Spleen (tissue), 11 donors: ENCODE results near the gene PALLD. TPM values are rescaled to one million over a fixed set of nuclear protein-coding genes. Genes with fewer than 3 reads are reported as not detected.
A peak's percentile ranks its signal among the peaks of the same experiment; 100 is the strongest.

Source experiments
- DNase-seq: peaks from one replicate; pipeline ENCODE4 v3.0.0-alpha.2; 2020
- H3K27ac ChIP-seq, 8 donors: fragments of 200-600 bp; sonication (generic) in 7 of 8; 1 replicate in 4 of 8; 2 replicates in 4 of 8; pipeline versions ENCODE4 v1.5.0 to v1.8.0; 2016 to 2021; ENCODE audit warnings: inconsistent platforms in 4 of 8, mild to moderate bottlenecking in 4 of 8, moderate library complexity in 1 of 8
- H3K27me3 ChIP-seq, 7 donors: fragments of 200-600 bp; sonication (generic) in 6 of 7; replicated peaks in 1 of 7; 1 replicate in 4 of 7; 2 replicates in 3 of 7; pipeline versions ENCODE4 v1.5.0 to v1.8.0; 2016 to 2021; ENCODE audit warnings: inconsistent platforms in 3 of 7, mild to moderate bottlenecking in 1 of 7
- H3K36me3 ChIP-seq, 6 donors: fragments of 200-600 bp; sonication (generic) in 5 of 6; 1 replicate in 4 of 6; 2 replicates in 2 of 6; pipeline versions ENCODE4 v1.5.0 to v1.8.0; 2016 to 2021; ENCODE audit warnings: inconsistent platforms in 2 of 6
- H3K4me1 ChIP-seq, 6 donors: fragments of 200-600 bp; sonication (generic) in 5 of 6; 1 replicate in 3 of 6; 2 replicates in 3 of 6; pipeline versions ENCODE4 v1.5.0 to v1.8.0; 2016 to 2021; ENCODE audit warnings: inconsistent platforms in 3 of 6
- H3K4me3 ChIP-seq, 8 donors: fragments of 200-600 bp; sonication (generic) in 7 of 8; 1 replicate in 4 of 8; 2 replicates in 4 of 8; pipeline versions ENCODE4 v1.5.0 to v1.8.0; 2016 to 2021; ENCODE audit warnings: inconsistent platforms in 4 of 8, mild to moderate bottlenecking in 4 of 8, moderate library complexity in 2 of 8
- H3K9me3 ChIP-seq, 8 donors: fragments of 200-600 bp; sonication (generic) in 7 of 8; 1 replicate in 4 of 8; 2 replicates in 4 of 8; pipeline versions ENCODE4 v1.5.0 to v1.8.0; 2016 to 2021; ENCODE audit warnings: inconsistent platforms in 4 of 8
- POLR2A ChIP-seq, 3 donors: fragments of 450-650 bp; IDR thresholded peaks; one replicate each; pipeline ENCODE4 v1.5.1; 2017; ENCODE audit warnings: antibody characterized with exemption in 3 of 3, mild to moderate bottlenecking in 1 of 3
- POLR2AphosphoS5 ChIP-seq, 3 donors: sonication (generic); formaldehyde crosslinking; IDR thresholded peaks; one replicate each; pipeline ENCODE4 v1.5.1; 2017; ENCODE audit warnings: antibody characterized with exemption in 3 of 3
- WGBS, 5 donors: extraction: QIAGEN DNeasy Blood & Tissue Kit in 3 of 5; methylation state at CpG; one replicate each; pipeline versions ENCODE4 v1.1.5 to v1.1.7; 2013 to 2018; 5-methylcytosine and 5-hydroxymethylcytosine counted together
- intact Hi-C: fragments of 100-400 bp; cut with DNase I; formaldehyde crosslinking; loops from one replicate; pipeline ENCODE4 v1.15.0; 2023; ENCODE audit warnings: low total_unique reads
- polyA plus RNA-seq, 3 donors: library from polyadenylated mRNA; stranded (reverse); fragments of 200-250 nt; gene quantifications; one replicate each; pipeline ENCODE4 v1.2.1, GENCODE V29; 2013
- total RNA-seq, 7 donors: library from RNA; depleted of rRNA in 3 of 7; stranded (reverse); fragments of >200 nt in 3 of 7; fragmentation: NEBNext Ultra II Directional in 4 of 7; extraction: Animal tissue kit (Norgen Biotek cat#: 25700) in 4 of 7; gene quantifications; one replicate each; pipeline versions ENCODE4 v1.1.0 to v1.2.1, GENCODE V29; 2016 to 2021
- TF ChIP-seq, protein P1 (sequence below), 11 experiments: fragments of 200-600 bp in 7 of 11; fragments of 450-650 bp in 4 of 11; sonication (generic) in 4 of 11; IDR thresholded peaks in 8 of 11; conservative IDR thresholded peaks in 3 of 11; 1 replicate in 7 of 11; 2 replicates in 4 of 11; pipeline versions ENCODE4 v1.4.0 to v1.8.0; 2016 to 2021; ENCODE audit warnings: antibody characterized with exemption in 11 of 11, inconsistent platforms in 4 of 11, mild to moderate bottlenecking in 1 of 11
- donor health status: healthy with polysubstance abuse.
- donor health status: DM: no; HTN: no; CAD: no; lungs with moderate emphysema.
- donor health status: DM: no; HTN: no; CAD: no.
- donor health status: Bipolar disorder and iron deficiency.
- donor health status: healthy.
- donor health status: DM: no; HTN: no; CAD: no.
- donor health status: DM: yes; HTN: yes; CAD: no.

Gene PALLD
- total and polyA plus RNA-seq, 10 donors, result 24.3 to 228 (median 142) TPM

DNA sequence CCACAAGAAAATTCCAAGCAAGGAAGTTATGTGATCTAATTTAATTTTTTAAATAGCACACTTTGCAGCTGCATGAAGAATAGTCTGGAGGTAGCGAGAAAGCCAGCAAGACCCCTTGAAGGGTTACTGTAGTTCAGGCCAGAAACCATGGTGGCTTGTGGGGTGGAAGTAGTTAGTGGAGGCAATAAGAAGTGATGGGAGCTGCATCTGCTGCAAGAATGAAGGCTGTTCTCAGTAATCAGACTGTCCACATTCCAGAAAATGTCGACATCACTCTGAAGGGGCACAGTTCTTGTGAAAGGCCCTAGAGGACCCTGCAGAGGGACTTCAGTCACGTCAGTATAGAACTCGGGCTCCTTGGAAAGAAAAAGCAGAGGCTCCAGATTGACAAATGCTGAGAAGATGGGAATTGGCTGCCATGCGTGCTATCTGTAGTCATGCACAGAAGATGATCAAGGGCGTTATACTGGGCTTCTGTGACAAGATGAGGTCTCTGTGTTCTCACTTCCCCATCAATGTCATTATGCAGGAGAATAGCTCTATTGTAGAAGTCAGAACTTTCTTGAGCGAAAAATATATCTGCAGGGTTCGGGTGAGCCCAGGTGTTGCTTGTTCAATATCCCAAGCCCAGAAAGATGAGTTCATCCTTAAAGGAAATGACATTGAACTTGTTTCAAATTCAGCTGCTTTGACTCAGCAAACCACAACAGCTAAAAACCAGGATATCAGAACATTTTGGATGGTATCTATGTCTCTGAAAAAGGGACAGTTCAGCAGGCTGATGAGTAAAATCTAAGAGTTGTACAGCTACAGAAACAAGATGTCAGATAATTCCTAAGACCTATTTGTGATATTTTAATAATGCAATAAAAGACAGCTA is 259.0 kb downstream of the PALLD start:
- intact Hi-C loops, result no loop called here
- Histone ChIP-seq H3K36me3 (no peaks in the 10 kb centered on the region), H3K27ac (peak overlapping the region in 4 of 8 donors; percentile 6 to 30 (median 14)), H3K4me3 (no peak overlapping the region), H3K27me3 (no peaks in the 10 kb centered on the region), H3K4me1 (no peaks in the 10 kb centered on the region), H3K9me3 (no peaks in the 10 kb centered on the region)
- no peak for DNase-seq
- no peak for TF ChIP-seq POLR2A (IDR thresholded peaks at IDR 0.05)
- no peak for TF ChIP-seq POLR2AphosphoS5 (IDR thresholded peaks at IDR 0.05)
- WGBS, 5 donors, result 73 to 86% (median 80%) methylated on average over 8 of the region's 8 CpGs

DNA sequence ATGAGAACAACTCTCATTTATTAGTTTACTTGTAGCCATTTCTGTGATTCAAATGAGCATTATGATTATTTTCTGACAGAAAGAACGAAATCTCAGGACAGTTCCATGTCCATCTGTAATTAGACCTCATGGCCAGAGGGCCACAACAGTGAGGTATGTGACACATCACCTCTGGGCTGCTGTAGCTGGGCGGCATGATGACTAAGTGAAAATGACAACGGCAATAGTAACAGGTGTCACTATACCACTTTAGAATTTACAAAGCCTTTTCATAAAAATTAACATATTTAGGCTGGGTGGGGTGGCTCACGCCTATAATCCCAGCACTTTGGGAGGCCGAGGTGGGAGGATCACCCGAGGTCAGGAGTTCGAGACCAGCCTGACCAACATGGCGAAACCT is 260.6 kb downstream of the PALLD start:
- intact Hi-C loops, result no loop called here
- Histone ChIP-seq H3K36me3 (no peaks in the 10 kb centered on the region), H3K27me3 (no peaks in the 10 kb centered on the region), H3K9me3 (no peaks in the 10 kb centered on the region), H3K4me1 (no peaks in the 10 kb centered on the region), H3K4me3 (no peak overlapping the region), H3K27ac (no peak overlapping the region)
- TF ChIP-seq, protein P1, sequence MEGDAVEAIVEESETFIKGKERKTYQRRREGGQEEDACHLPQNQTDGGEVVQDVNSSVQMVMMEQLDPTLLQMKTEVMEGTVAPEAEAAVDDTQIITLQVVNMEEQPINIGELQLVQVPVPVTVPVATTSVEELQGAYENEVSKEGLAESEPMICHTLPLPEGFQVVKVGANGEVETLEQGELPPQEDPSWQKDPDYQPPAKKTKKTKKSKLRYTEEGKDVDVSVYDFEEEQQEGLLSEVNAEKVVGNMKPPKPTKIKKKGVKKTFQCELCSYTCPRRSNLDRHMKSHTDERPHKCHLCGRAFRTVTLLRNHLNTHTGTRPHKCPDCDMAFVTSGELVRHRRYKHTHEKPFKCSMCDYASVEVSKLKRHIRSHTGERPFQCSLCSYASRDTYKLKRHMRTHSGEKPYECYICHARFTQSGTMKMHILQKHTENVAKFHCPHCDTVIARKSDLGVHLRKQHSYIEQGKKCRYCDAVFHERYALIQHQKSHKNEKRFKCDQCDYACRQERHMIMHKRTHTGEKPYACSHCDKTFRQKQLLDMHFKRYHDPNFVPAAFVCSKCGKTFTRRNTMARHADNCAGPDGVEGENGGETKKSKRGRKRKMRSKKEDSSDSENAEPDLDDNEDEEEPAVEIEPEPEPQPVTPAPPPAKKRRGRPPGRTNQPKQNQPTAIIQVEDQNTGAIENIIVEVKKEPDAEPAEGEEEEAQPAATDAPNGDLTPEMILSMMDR (IDR thresholded peaks at IDR 0.05 in 8 of 11, conservative IDR thresholded peaks at IDR 0.05 in 3 of 11), result no peak
- TF ChIP-seq POLR2A (IDR thresholded peaks at IDR 0.05) (no peak), POLR2AphosphoS5 (IDR thresholded peaks at IDR 0.05) (no peak)
- DNase-seq, result no peak
- WGBS, 5 donors, result 81 to 95% (median 90%) methylated on average over 8 of the region's 8 CpGs

DNA sequence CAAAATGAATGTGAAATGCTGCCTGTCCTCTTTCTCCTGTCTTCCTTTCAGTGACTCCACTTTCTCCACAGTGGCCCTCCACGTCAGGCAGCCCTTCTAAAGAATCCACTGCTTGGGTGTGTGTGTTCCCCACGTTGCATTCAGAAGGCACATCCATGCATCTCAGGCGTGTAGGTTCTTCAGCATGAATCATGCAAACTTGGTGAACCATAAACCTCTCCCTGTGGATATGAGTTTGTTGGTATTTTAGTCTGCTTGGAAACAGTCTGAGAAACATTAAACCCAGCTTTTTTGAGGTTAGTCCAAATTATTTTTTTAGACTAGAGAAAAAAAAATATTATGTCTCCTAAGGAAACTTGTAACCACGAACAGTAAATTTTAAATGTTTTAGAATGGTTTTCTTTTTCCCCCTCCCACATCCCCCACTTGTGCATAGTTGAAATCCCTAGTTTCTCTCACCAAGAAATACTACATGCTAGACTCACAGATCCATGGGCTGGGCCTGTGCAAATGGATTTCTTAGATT is 261.6 kb downstream of the PALLD start:
- Histone ChIP-seq H3K36me3 (no peaks in the 10 kb centered on the region), H3K4me3 (no peak overlapping the region), H3K9me3 (no peaks in the 10 kb centered on the region), H3K27me3 (no peaks in the 10 kb centered on the region), H3K27ac (peak overlapping the region in 1 of 8 donors; percentile 18), H3K4me1 (no peaks in the 10 kb centered on the region)
- no peak for DNase-seq
- 50 to 65% (median 64%) methylated on average over 4 of the region's 4 CpGs for WGBS, 5 donors
- TF ChIP-seq, protein P1 (IDR thresholded peaks at IDR 0.05 in 8 of 11, conservative IDR thresholded peaks at IDR 0.05 in 3 of 11), result no peak
- TF ChIP-seq POLR2AphosphoS5 (IDR thresholded peaks at IDR 0.05) (no peak), POLR2A (IDR thresholded peaks at IDR 0.05) (no peak)
- intact Hi-C loops, result no loop called here

DNA sequence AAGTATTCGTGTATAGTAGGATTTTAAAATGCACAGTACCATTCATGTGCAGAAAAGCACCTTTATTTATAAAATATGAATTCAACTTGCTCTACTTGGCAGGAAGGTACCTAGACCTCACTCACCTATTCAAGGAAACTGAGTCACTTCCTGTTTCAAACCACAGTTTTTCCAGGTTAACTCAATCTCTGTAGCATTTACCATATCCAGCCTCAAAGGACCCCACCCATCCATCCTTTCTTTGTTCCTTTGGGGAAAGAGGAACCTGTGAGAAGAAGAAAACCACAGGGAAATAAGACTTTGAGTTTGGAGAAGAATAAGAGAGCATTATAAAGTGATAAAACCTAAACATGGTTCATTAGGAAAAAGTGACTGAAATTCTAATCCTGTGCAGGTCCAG is 262.5 kb downstream of the PALLD start:
- Histone ChIP-seq H3K27me3 (no peaks in the 10 kb centered on the region), H3K27ac (no peak overlapping the region), H3K4me1 (no peaks in the 10 kb centered on the region), H3K4me3 (no peak overlapping the region), H3K36me3 (no peaks in the 10 kb centered on the region), H3K9me3 (no peaks in the 10 kb centered on the region)
- DNase-seq, result no peak
- WGBS, 5 donors, result 79 to 95% (median 80%) methylated on average over 1 of the region's 1 CpG
- intact Hi-C loops, result no loop called here
- TF ChIP-seq, protein P1 (IDR thresholded peaks at IDR 0.05 in 8 of 11, conservative IDR thresholded peaks at IDR 0.05 in 3 of 11), result no peak
- TF ChIP-seq POLR2AphosphoS5 (IDR thresholded peaks at IDR 0.05) (no peak), POLR2A (IDR thresholded peaks at IDR 0.05) (no peak)
